Stomach (tissue), 4 donors: ENCODE data around the gene NRP1.

Experiments used
- CTCF ChIP-seq, 7 experiments: fragments of 450-650 bp in 4 of 7; fragments of 200-600 bp in 3 of 7; sonication (generic) in 3 of 7; IDR thresholded peaks; one replicate each; pipeline ENCODE4 v1.5.1; 2016 to 2019; ENCODE audit warnings: antibody characterized with exemption in 7 of 7, control low read depth in 2 of 7, mild to moderate bottlenecking in 1 of 7
- EP300 ChIP-seq: sonication (generic); formaldehyde crosslinking; IDR thresholded peaks from one replicate; pipeline ENCODE4 v1.6.1; 2017; ENCODE audit warnings: antibody characterized with exemption
- POLR2A ChIP-seq, 4 donors: fragments of 450-650 bp; IDR thresholded peaks; one replicate each; pipeline ENCODE4 v1.6.1; 2016; ENCODE audit warnings: antibody characterized with exemption in 4 of 4, control low read depth in 2 of 4, mild to moderate bottlenecking in 1 of 4, moderate library complexity in 1 of 4
- POLR2AphosphoS5 ChIP-seq, 3 donors: sonication (generic); formaldehyde crosslinking; IDR thresholded peaks; one replicate each; pipeline ENCODE4 v1.6.1; 2016; ENCODE audit warnings: antibody characterized with exemption in 3 of 3

- TF ChIP-seq POLR2A (IDR thresholded peaks at IDR 0.05), result no peak
- no peak for TF ChIP-seq CTCF (IDR thresholded peaks at IDR 0.05)
- no peak for TF ChIP-seq POLR2AphosphoS5 (IDR thresholded peaks at IDR 0.05)
- no peak for TF ChIP-seq EP300
Measured at GRCh38 chr10:33288127-33288526, 46.3 kb downstream of the NRP1 start.
